Right forelimb (tissue), 1 donor: ENCODE data around the gene DMBT1.

ENCODE experiments used
- DNase-seq: peaks from one replicate; pipeline ENCODE4 v3.0.0-alpha.2; 2018

Gene DMBT1

DNA sequence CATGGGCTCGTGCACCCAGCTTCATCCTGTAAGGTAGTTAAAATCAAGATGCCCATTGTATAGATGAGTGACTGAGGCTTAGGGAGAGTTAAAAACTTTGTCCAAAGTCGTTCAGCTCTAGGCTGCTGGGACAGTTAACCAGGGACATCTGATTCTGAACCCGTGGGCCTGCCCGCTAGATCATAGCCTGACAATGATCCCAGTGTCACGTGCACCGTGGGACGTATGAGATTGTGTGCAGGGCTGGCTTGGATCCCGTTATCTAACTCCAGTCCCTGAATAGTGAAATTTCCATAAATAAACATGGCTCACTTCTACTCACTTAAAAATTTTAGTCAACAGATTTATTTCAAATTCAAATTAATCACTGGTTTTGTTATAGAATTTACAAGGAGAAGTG is 114.2 kb downstream of the DMBT1 start:
- no peak for DNase-seq

- no peak for DNase-seq
These were observed 114.7 kb downstream of the DMBT1 start for GRCh38 chr10:122675278-122675677.

DNA sequence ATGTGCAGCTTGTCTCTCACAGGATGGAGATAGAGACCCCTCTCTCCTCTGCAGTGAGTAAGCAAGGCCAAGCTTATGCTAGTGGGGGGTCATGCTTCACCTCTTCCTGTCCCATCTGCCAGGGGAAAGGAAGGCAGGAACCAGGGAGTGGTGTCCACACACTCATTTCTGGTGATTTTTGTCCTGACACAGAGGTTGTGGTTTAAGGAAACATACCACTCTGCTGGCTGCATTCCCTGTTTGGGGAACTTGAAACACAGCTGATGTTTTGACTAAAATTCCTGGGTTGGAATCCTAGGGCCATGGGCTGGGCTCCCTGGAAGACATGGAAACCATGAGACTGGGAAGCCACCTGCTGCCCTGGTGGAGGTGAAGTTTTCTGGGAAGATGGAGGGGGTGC is 117.7 kb downstream of the DMBT1 start:
- no peak for DNase-seq

DNA sequence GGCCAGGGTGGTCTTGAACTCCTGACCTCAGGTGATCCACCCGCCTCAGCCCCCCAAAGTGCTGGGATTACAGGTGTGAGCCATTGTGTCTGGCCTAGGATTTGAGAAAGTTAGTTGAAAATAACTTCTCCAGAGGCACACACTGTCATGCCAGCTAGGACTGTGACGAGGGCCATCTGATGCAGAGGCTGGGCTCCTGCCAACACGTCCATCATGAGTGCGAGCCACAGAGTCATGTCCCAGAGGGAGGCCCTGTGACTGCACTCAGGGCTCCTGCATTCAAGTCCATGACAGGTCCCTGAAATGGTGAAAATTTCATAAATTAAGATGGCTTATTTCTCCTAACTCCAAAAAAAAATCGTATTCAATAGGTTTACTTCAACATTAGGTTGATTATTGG is 122.0 kb downstream of the DMBT1 start:
- DNase-seq: no peak

- DNase-seq: no peak
These were observed 127.9 kb downstream of the DMBT1 start for GRCh38 chr10:122688293-122688989.

DNA sequence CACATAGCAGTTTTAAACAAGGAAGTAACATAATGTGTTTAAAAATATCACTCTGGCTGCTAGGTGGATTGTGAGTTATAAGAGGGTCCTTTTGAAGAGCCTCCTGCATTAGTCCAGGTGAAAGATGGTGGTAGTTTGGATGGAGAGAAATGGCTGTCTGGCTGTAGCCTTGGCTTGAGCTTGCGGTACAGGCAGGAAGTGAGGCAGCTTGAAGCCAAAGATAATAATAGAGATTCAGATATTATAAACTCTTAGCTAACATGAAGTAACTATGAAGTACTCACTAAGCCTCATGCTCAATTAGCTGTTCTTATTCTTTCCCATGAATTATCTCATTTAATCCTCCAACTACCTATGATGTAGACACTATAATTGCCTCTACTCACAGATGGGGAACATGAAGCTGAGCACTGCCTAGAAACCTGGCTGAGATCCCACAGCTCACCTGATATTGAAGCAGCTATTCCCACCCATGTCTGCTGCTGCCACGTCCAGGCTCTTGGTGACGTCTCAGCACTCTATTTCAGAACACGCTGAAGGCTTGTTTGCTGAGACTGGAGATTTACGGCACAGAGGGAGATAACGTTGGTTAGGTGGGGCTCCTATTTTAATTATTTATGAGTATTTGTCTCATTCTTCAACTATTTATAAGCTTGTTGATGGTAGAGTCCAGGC is 128.7 kb downstream of the DMBT1 start:
- no peak for DNase-seq

- no peak for DNase-seq
These were observed 132.2 kb downstream of the DMBT1 start for GRCh38 chr10:122692744-122693143.
